ENCODE data around the gene AKAP5. TPM values are rescaled to one million over a fixed set of nuclear protein-coding genes. Genes with fewer than 3 reads are reported as not detected.

The AKAP5 gene
- total and polyA plus RNA-seq, 2 of the 13 experiments (the other 11 are each of a cell fraction or from before 2014, with no cell fraction given): 0.18 to 1.5 TPM

DNA sequence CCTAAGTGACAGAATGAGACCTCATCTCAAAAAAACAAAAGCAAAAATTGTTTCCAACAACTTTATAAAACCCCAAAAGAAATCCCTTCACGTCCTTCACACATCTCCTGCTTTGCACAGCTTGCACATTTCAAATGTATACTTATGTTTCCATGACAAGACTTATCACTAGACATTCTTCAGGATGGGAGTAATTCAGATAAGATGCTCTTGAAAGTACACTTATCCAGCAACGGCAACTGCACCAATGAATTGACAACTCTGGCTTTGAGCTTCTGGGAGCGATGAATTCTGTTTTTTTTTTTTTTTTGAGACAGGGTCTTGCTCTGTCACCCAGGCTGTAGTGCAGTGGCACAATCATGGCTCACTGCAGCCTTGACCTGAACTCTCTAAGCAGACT, 30.8 kb upstream of the AKAP5 start (continued):
- TF ChIP-seq, protein P1, sequence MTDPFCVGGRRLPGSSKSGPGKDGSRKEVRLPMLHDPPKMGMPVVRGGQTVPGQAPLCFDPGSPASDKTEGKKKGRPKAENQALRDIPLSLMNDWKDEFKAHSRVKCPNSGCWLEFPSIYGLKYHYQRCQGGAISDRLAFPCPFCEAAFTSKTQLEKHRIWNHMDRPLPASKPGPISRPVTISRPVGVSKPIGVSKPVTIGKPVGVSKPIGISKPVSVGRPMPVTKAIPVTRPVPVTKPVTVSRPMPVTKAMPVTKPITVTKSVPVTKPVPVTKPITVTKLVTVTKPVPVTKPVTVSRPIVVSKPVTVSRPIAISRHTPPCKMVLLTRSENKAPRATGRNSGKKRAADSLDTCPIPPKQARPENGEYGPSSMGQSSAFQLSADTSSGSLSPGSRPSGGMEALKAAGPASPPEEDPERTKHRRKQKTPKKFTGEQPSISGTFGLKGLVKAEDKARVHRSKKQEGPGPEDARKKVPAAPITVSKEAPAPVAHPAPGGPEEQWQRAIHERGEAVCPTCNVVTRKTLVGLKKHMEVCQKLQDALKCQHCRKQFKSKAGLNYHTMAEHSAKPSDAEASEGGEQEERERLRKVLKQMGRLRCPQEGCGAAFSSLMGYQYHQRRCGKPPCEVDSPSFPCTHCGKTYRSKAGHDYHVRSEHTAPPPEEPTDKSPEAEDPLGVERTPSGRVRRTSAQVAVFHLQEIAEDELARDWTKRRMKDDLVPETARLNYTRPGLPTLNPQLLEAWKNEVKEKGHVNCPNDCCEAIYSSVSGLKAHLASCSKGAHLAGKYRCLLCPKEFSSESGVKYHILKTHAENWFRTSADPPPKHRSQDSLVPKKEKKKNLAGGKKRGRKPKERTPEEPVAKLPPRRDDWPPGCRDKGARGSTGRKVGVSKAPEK (CRISPR knock-in tag; IDR thresholded peaks at IDR 0.05; ENCODE audit: borderline replicate concordance): no peak
- no peak for TF ChIP-seq ZNF274 (CRISPR knock-in tag; IDR thresholded peaks at IDR 0.05)
- TF ChIP-seq TEF (CRISPR knock-in tag; IDR thresholded peaks at IDR 0.05): no peak
- TF ChIP-seq ZNF251 (CRISPR knock-in tag; IDR thresholded peaks at IDR 0.05): no peak
- TF ChIP-seq ZNF234 (CRISPR knock-in tag; conservative IDR thresholded peaks at IDR 0.05): no peak
- TF ChIP-seq ZNF33B (CRISPR knock-in tag; IDR thresholded peaks at IDR 0.05): no peak
- TF ChIP-seq U2AF2 (IDR thresholded peaks at IDR 0.05; ENCODE audit: low read depth, low read length): no peak
- TF ChIP-seq DRAP1 (CRISPR knock-in tag; IDR thresholded peaks at IDR 0.05): no peak
- TF ChIP-seq, protein P2, sequence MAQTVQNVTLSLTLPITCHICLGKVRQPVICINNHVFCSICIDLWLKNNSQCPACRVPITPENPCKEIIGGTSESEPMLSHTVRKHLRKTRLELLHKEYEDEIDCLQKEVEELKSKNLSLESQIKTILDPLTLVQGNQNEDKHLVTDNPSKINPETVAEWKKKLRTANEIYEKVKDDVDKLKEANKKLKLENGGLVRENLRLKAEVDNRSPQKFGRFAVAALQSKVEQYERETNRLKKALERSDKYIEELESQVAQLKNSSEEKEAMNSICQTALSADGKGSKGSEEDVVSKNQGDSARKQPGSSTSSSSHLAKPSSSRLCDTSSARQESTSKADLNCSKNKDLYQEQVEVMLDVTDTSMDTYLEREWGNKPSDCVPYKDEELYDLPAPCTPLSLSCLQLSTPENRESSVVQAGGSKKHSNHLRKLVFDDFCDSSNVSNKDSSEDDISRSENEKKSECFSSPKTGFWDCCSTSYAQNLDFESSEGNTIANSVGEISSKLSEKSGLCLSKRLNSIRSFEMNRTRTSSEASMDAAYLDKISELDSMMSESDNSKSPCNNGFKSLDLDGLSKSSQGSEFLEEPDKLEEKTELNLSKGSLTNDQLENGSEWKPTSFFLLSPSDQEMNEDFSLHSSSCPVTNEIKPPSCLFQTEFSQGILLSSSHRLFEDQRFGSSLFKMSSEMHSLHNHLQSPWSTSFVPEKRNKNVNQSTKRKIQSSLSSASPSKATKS (CRISPR knock-in tag; IDR thresholded peaks at IDR 0.05): no peak

Data from HepG2 (cell line).